ENCODE results near the gene TLK2. TPM values are rescaled to one million over a fixed set of nuclear protein-coding genes. Genes with fewer than 3 reads are reported as not detected.
"Not testable (repeated sequence)": the region's sequence is repeated elsewhere in the genome, so short reads cannot be mapped to it uniquely, and the experiment has no call there.

Gene TLK2
- 29.0 TPM for total RNA-seq

DNA sequence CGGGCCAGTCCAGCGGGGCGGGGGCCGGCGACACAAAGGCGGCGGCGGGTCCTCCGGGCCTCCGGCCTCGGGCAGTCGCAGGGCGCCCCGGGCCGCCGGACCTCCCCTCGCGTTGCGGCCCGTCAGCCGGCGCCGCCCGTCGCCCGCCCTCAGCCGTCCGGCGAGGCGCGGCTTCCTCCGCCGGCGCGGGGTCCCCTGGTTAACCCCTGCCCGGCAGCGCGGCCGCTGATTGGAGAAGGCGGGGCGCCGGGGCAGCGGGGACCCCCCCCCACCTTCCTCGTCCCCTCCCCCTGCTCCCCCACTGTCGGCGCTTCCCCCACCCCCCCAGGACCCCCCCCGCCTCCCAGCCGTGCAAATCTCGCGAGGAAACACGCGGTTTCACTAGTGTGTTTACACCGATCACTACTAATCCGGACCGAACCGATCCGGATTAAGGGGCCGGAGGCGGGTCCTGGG is at the start of gene TLK2:
TSS of gene TLK2 (plus strand) at position 402 of the 456 bp plus-strand sequence. CDS start 2,301 bp downstream, outside the sequence.
- ATAC-seq, result peak; percentile 78

DNA sequence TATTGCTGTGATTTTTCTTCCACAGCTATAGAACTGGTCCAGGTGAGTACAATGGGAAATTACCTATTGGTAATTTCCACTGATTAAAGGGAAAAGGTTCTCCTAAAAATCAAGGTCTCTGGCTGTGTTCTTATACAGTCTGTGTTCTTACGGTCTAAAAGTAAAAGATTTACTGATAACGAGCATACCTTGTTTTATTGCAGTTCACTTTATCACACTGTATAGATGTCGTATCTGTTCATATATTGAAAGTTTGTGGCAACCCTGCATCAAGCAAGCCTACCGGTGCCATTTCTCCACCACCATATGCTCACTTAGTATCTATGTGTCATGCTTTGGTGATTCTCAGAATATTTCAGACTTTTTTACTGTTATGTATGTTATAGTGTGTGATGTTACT is 43.4 kb upstream of the TLK2 start:
- ATAC-seq, result not testable (repeated sequence)

DNA sequence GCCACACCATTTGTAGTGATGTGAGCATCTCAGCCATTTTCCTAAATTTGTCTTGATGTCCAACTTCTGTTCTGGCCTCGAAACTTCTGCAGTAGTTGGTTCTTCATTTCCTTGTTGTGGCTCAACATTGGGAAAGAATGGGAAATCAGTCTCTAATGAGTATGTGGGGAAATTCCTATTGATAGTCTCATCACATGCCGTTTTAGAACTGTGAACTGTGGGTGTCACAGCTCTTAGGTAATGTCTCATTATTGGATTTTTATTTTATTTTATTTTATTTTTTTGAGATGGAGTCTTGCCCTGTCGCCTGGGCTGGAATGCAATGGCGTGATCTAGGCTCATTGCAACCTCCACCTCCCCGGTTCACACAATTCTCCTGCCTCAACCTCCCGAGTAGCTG is 37.4 kb upstream of the TLK2 start:
- ATAC-seq, result not testable (repeated sequence)

DNA sequence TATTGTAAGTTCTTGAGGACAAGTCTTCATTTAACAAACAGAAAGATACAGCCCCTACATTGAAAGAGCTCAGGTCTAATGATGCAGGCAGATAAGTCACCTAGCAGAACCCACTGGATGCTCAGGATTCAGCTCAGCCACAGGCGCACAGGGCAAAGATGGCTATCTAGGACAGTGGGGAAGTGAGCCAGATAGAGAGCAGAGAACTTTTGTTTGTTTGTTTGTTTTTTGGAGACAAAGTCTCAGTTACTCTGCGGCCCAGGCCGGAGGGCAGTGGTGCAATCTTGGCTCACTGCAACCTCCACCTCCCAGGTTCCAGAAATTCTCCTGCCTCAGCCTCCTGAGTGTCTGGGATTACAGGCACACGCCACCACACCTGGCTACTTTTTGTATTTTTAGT is 34.6 kb upstream of the TLK2 start:
- ATAC-seq, result no peak

DNA sequence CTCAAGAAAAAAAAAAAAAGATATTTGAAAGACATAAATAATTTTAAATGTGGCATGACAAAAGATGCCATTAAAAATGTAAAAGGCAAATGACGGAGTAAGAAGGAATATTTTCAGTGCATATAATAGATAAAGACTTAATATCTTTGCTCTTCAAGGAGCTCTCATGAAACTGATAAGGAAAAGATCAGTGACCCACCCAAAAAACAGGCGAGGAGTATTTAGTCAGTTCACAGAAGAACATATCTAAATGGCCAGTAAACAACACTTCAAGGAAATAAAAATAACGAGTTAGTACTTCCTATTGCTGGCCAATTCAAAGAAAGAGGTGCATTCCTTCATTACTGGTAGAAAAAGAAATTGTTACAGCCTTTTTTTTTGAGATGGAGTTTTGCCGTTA is 32.8 kb upstream of the TLK2 start:
- not testable (repeated sequence) for ATAC-seq

DNA sequence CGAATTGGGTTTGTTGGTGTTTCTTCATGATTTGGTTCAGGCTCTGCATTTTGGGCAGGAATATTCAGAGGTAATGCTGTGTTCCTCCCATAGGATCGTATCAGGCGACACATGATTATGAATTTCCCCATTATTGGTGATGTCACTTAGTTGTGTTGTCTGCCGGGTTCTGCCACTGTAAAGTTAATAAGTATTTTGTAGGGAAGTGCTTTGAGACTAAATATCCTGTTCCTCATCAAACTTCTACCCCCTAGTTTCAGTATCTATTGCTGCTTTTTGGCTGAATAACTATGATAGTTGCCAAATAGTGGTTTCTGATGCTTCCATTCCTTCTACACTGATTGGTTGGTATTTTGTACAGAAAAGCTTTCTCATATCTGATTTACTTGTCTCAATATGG is 26.4 kb upstream of the TLK2 start:
- not testable (repeated sequence) for ATAC-seq

DNA sequence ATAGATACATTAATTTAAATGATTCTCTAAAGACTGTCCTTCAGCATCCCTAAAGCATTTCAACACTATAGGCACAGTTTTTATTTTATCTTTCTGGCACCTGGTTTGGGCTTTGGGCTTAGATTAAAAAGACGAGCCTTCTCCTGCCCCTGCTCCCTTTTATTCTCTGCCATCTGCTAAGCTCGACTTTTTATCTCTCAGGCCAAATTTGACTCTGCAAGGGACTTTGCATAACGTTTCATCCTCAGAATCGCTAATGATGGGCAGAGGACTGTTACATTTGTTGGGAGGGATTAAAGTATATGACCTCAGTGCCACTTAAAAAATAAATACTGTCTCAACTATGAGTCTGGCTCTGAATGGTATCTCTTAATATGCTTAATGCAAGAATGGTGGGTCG is 25.6 kb upstream of the TLK2 start:
- not testable (repeated sequence) for ATAC-seq

DNA sequence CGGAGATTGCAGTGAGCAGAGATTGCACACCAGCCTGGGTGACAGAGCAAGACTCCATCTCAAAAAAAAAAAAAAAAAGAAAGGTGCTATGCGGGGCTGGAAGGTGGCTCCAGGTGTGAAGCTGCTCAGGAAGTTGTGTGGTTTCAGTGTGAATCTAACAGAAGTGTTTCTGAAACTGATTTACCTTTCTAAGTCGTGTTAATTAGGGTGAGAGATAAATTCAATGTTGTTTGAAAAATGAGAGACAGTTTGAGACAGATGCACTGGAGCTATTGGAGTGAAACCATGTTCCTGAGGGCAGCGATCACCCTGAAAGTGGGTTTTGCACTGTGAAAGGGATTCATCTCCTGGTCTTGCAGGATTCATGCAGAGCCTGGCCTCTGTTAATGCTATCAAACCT is 25.0 kb upstream of the TLK2 start:
- not testable (repeated sequence) for ATAC-seq

DNA sequence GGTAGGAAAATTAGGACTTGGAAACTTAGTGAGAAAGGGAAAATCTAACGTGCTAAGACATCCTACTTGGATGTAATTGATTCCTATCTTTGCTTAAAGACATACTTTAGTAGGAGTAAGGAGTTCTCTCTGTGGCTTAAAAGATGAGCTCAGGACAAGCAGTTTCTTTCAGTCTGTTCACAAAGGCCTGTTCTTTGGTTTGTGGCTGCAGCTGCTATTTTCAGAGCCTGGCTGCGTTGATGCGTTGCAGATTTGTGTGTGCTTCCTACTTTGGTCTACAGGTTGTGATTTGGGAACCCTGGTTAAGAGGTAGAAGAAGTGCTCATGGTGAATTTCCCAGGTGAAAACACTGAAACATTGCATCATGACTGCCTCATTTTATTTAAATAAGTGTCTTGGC is 24.5 kb upstream of the TLK2 start:
- ATAC-seq, result not testable (repeated sequence)

DNA sequence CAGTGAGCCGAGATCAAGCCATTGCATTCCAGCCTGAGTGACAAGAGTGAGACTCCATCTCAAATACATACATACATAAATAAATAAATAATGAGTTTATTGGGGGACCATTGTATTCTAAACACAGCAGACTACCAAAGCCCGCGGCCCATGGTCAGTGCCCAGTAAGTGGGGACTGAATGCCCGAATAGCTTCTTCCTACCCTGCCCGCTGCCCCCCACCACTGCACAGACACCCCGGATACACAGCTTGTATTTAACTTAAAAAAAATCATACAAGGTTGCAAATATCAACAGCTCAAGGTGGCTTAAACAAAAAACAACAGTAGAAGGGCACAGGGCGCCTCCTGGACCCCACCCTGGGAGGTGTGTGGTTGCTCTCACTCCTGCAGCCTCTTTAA is 22.6 kb upstream of the TLK2 start:
- no peak for ATAC-seq

DNA sequence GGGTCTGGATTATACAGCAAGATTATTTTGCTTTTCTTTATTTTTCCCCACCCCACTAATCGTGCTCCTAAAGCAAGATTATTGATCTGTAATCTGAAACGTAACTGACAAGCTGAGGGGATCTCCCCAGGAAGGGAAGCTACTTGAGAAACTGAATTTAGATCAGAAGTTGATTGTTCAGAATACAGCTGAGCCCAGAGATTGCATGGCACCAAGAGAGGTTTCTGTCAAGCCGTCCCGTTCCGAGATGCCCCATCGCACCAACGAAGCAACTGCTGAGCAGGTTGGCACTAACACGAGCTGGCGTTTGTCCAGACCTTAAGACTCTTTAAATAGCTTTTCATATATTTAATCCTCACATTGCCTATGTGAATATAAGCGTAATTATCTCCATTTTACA is 20.1 kb upstream of the TLK2 start:
- ATAC-seq, result not testable (repeated sequence)

DNA sequence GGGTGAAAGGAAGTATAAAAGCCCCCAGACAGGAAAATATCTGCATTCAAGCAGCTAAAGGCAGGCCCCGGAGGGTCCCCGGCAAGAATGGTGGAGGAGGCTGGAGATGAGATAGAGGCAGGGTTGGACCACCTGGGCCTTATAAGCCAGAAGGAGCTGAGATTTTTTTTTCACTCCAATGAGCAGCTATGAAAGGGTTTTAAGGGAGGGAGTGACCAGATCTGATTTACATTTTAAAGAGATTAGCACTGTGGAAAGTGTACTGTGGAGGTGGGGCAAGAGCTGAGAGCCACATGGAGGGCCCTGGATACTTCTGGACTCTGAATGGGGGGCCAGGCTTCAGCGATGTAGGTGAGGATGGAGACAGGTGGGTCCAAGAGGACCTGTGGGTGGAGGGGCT is 14.2 kb upstream of the TLK2 start:
- ATAC-seq, result not testable (repeated sequence)

DNA sequence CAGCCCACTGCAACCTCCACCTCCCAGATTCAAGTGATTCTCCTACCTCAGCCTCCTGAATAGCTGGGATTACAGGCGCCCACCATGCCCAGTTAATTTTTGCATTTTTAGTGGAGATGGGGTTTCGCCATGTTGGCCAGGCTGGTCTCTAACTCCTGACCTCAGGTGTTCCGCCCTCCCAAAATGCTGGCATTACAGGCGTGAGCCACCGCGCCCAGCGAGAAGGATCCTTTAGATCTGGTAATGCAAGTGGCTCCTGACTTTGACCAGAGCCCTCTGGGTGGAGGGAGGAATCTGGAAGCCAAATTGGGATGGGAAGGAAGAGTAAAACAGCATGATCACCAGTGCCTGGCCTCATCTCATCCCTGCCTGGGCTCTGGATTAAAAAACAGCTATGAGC is 13.4 kb upstream of the TLK2 start:
- ATAC-seq, result not testable (repeated sequence)

DNA sequence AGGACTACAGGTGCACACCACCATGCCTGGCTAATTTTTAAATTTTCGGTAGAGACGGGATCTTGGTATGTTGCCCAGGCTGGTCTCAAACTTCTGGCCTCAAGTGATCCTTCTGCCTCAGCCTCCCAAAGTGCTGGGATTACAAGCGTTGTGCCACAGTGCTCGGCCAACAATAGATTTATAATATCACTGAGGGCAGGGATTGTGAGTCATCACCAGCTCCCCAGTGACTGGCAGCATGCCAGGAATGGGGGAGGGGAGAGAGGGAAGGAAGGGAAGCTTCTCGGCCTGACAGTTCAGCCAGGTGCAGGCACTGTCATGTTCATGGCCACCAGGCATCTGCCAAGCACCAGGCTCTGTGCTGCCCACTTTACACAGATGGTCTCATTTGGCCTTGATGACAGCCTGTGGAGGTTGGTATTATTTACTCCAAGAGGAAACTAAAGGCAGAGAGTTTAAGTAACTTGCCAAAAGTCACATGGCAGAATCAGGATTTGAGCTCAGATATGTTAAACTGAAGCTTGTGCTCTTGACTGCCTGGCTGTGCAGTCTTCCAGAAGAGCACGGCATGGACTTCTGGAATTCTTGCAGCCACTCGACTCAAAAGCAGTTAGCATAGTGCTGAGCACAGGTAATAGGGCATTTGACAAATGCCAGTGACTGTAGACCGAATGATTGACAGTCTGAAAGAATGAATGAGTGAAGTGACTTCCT is 7.8 kb upstream of the TLK2 start:
- peak; percentile 75 for ATAC-seq

DNA sequence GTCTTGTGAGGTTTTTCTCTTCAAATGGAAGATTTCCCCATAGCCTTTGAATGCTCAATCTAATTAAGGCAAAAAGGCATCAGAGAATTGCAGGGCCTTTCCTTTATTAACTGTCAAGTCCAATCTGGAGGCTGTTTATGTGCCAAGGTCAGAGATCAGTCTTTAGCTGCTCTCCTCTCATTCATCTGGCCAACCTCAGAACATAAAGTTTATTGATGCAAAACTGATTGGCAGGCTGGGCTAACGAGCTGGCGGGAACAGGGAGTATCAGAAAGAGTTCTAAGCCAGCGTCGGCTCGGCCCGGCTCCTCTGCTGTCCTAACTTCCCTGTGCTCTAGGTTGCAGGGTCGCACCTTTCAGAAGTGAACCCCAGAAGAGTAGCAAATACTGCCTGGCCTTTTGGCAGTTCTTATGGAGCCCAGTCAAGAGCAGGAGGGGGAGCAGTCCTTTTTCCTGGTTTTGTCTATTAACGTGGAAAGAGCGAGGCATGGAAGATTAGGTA is 7.2 kb upstream of the TLK2 start:
- not testable (repeated sequence) for ATAC-seq

DNA sequence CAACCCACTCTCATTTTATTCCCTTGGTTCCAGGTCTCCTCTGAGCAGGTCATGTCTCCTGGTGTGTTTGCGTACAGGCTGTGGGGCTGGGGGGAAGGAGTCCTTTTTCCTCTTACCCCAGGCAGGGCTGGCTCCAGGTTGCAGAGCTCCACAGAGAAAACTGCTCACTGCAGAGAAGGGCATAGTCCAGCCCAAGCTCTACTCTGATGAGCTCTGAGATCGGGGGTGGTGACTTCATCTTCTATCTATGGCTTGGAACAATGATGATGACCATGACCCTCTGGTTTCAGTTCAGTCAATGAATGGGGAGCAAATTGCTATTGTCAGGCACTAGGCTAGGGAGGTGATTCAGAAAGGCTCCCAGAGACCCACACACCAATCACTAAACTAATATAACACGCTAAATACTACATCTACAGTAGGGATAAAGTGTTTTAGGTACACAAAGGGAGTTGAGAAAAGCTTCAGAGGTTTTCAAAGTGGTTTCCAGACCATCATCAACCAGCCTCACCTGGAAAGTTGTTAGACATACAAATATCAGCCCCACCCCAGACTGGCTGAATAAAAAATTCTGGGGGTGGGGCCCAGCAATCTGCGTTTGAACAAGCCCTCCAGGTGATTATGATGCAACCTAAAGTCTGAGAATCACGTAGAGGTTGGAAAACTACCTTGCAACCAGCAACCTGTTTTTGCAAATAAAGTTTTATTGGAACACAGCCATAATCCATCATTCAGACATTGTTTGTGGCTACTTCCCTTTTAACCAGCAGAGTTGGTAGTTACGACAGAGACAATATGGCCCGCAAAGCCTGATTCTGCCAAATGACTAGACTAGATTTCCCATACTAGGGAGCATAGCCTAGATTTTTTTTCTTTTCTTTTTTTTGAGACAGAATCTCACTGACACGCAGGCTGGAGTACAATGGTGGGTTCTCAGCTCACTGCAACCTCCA is 5.3 kb upstream of the TLK2 start:
- peak; percentile 67 for ATAC-seq

DNA sequence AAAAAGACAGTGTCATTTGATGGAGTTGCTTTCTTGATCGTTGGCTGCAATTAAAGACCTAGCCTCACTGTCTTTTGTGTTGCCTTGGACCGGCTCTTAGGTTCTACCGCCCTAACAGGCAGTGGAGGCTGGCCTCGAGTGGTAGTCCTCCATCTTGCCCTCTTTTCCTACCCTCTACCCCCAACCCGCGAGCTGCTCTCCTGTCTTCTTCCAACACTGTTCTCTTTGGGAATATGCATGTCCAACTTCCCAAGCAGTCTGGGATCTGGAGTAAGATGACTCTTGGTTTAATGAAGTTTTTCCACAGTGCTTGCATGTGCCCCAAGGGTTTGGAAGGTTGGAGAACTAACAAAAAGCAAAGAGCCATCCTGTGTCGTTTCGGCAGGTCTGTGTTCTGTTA is 1.5 kb upstream of the TLK2 start:
- not testable (repeated sequence) for ATAC-seq

DNA sequence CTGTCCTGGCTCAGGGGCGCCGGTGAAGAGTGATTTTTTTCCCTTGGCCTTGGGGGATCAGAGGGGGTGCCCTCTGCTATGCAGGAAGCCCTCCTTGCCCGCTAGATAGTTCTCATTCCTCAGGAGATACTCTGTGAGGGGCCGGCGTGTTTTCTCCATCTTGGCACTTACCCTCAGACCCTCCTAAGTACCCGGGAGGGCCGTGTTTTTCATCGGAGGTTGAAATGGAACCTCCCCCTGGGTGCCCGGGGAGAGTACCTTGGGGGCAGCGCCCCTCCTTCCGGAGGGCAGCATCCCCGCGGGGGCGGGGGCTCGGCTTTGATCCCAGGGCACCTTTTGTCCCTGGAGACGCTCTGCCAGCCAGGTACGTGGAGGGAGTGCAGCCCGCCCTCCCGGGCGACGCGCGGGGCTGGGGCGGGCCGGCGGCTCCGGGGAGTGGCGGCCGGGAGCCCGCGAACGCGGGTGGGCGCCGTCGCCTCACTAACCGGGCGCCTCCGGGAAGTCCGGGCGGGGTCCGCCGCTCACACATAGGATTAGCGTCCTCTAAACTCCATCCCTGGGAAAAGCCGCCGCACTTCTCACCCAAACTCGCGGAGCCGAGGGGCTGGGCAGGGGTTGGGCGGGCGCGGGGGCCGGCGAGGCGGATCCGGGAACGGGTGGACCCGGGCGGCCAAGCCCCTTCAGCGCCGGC is 762 bp upstream of the TLK2 start:
- peak; percentile 39 for ATAC-seq

DNA sequence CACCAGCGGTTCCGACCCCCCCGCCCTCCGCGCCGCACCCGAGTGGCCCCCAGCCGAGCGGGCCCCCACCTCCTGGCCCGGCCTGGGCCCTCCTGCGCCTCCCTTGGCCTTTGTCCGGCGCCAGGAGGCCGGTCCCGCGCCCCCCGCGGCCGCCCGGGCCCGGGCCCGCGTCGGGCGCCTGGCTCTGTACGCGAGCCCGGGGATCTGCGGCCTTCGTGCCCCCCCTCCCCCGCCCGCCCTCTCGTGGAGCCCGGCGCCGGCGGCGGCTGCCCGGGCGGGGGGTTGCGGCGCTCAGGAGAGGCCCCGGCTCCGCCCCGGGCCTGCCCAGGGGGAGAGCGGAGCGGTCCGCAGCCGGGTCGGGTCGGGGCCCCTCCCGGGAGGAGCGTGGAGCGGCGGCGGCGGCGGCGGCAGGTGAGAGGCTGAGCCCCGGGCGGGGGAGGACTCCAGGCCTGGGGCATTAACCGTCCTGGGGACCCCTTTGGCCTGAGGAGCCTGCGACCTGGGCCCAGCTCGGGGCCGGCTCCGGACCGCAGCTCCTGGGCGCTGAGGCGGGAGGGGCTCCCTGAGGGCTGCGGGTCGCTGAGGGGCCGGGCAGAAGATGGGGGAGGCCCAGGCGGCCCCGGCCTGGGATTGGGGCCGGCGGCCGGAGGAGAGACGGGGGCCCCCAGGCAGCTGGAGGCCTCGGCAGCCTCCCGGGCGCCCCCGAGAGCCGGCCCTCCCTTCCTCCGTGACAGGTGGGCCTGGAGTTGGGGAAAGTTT is 434 bp downstream of the TLK2 start:
- ATAC-seq, result peak; percentile 59

DNA sequence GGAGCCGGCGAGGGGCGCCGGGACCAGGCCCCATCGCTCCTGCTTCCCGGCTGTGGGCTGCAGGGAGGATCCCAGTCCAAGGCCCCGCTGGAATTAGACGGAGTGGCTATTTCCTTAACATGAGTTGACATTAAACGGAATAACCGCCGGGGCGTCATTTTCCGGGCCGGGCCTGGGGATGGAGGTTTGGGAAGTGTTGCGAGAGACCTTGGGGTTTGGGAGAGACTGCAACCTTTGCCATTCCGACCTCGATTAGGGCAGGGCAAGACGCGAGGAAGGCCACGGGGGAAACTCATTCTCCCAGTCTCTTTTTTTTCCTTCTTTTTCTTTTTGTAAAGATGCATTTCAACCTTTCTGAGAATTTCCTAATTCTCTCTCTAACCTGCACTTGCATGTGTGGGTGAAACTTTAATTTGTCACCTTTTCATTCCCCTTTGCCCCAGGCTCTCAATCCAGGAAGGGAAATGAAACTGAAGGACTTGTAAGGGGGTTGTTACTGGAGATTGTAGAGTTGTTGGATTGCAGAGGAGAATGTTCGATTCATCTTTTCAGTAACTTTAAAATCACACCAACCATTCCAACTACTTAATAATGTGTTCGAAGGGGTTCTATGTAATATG is 1.1 kb downstream of the TLK2 start:
- not testable (repeated sequence) for ATAC-seq

DNA sequence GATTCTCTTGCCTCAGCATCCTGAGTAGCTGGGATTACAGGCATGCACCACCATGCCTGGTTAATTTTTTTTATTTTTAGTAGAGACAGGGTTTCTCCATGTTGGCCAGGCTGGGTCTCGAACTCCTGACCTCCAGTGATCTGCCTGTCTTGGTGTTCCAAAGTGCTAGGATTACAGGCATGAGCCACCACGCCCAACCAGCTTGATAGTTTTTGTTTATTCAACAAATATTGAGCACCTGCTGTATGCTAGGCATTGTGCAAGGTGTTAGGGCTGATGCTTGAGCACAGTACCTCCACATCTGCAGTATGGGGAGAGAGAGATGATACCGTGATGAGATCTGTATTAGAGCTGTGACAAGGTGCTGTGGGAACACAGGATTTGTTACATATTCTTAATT is 3.9 kb downstream of the TLK2 start:
- not testable (repeated sequence) for ATAC-seq

Data from esophagus mucosa (tissue), 1 donor.